Skeletal muscle satellite cell (primary cell): ENCODE data around the gene PHF8. TPM values are rescaled to one million over a fixed set of nuclear protein-coding genes. Genes with fewer than 3 reads are reported as not detected.

Source experiments
- H3K27me3 ChIP-seq: 2 replicates; pipeline ENCODE4 v1.7.0; 2013; ENCODE audit warnings: low read length; ENCODE audit not compliant: control insufficient read depth, insufficient read depth
- H3K36me3 ChIP-seq: 2 replicates; pipeline ENCODE4 v1.7.0; 2013; ENCODE audit warnings: mild to moderate bottlenecking, control low read depth, low read length; ENCODE audit not compliant: insufficient read depth
- H3K4me1 ChIP-seq: 2 replicates; pipeline ENCODE4 v1.7.0; 2013; ENCODE audit warnings: low read length; ENCODE audit not compliant: control insufficient read depth, insufficient read depth
- H3K4me2 ChIP-seq: 2 replicates; pipeline ENCODE4 v1.7.0; 2013; ENCODE audit warnings: mild to moderate bottlenecking, low read length
- H3K4me3 ChIP-seq: 2 replicates; pipeline ENCODE4 v1.7.0; 2013; ENCODE audit warnings: low read length
- H3K9ac ChIP-seq: 2 replicates; pipeline ENCODE4 v1.7.0; 2013; ENCODE audit warnings: mild to moderate bottlenecking, low read depth, low read length, moderate library complexity
- H3K9me3 ChIP-seq: replicated peaks from 2 replicates; pipeline ENCODE4 v1.7.0; 2013; ENCODE audit warnings: mild to moderate bottlenecking, control low read depth, low read length
- total RNA-seq: library from RNA; depleted of rRNA; stranded (reverse); fragments of >200 nt; gene quantifications from 2 replicates; pipeline ENCODE4 v1.2.3, GENCODE V29; 2012; rRNA removed

PHF8 gene
- 9.6 and 9.9 TPM in 2 replicates for total RNA-seq

GRCh38 chrX:54044126-54044876, at the start of gene PHF8:
PHF8 (minus strand) TSS chrX:54044473; CDS start chrX:54042728, 1,745 bp downstream.
- Histone ChIP-seq H3K9me3 (no peaks in the 10 kb centered on the region), H3K27me3 (no peaks in the 10 kb centered on the region), H3K4me3 (peak within 1 kb of the TSS; percentile 82), H3K4me2 (peak within 1 kb of the TSS; percentile 82), H3K9ac (peak within 1 kb of the TSS; percentile 97), H3K36me3 (peaks cover 3% of the 10 kb centered on the region), H3K4me1 (no peaks in the 10 kb centered on the region)

GRCh38 chrX:54093571-54093970, 49.3 kb upstream of the PHF8 start:
- Histone ChIP-seq H3K36me3 (no peaks in the 10 kb centered on the region), H3K9ac (no peak overlapping the region), H3K27me3 (no peaks in the 10 kb centered on the region), H3K4me3 (no peak overlapping the region), H3K4me2 (peak overlapping the region; percentile 8), H3K4me1 (peaks cover 8% of the 10 kb centered on the region), H3K9me3 (no peaks in the 10 kb centered on the region)

GRCh38 chrX:54093159-54093558, 48.9 kb upstream of the PHF8 start:
- no peak overlapping the region for H3K9ac ChIP-seq
- no peaks in the 10 kb centered on the region for H3K27me3 ChIP-seq
- no peak overlapping the region for H3K4me3 ChIP-seq
- H3K4me2 ChIP-seq: peak overlapping the region; percentile 8
- H3K4me1 ChIP-seq: peaks cover 8% of the 10 kb centered on the region
- no peaks in the 10 kb centered on the region for H3K36me3 ChIP-seq
- no peaks in the 10 kb centered on the region for H3K9me3 ChIP-seq

GRCh38 chrX:54090880-54091279, 46.6 kb upstream of the PHF8 start:
- Histone ChIP-seq H3K27me3 (no peaks in the 10 kb centered on the region), H3K4me2 (no peak overlapping the region), H3K4me1 (peaks cover 8% of the 10 kb centered on the region), H3K36me3 (no peaks in the 10 kb centered on the region), H3K9ac (no peak overlapping the region), H3K9me3 (peaks cover under 1% of the 10 kb centered on the region), H3K4me3 (no peak overlapping the region)

GRCh38 chrX:54089191-54089590, 44.9 kb upstream of the PHF8 start:
- Histone ChIP-seq H3K4me3 (no peak overlapping the region), H3K27me3 (no peaks in the 10 kb centered on the region), H3K4me2 (no peak overlapping the region), H3K9ac (no peak overlapping the region), H3K9me3 (peaks cover 4% of the 10 kb centered on the region), H3K36me3 (peaks cover 4% of the 10 kb centered on the region), H3K4me1 (peaks cover 8% of the 10 kb centered on the region)

- Histone ChIP-seq H3K9ac (no peak overlapping the region), H3K27me3 (no peaks in the 10 kb centered on the region), H3K9me3 (peaks cover 4% of the 10 kb centered on the region), H3K36me3 (peaks cover 4% of the 10 kb centered on the region), H3K4me1 (no peaks in the 10 kb centered on the region), H3K4me2 (no peak overlapping the region), H3K4me3 (no peak overlapping the region)
Observed at GRCh38 chrX:54087661-54088060, 43.4 kb upstream of the PHF8 start.

GRCh38 chrX:54085666-54086065, 41.4 kb upstream of the PHF8 start:
- Histone ChIP-seq H3K9me3 (peaks cover 4% of the 10 kb centered on the region), H3K9ac (no peak overlapping the region), H3K27me3 (no peaks in the 10 kb centered on the region), H3K4me2 (no peak overlapping the region), H3K4me1 (no peaks in the 10 kb centered on the region), H3K4me3 (no peak overlapping the region), H3K36me3 (peaks cover 4% of the 10 kb centered on the region)

- Histone ChIP-seq H3K4me1 (no peaks in the 10 kb centered on the region), H3K4me2 (no peak overlapping the region), H3K36me3 (peaks cover 4% of the 10 kb centered on the region), H3K9me3 (no peaks in the 10 kb centered on the region), H3K27me3 (no peaks in the 10 kb centered on the region), H3K4me3 (no peak overlapping the region), H3K9ac (no peak overlapping the region)
Observed at GRCh38 chrX:54076903-54077302, 32.6 kb upstream of the PHF8 start.

GRCh38 chrX:54074826-54075225, 30.6 kb upstream of the PHF8 start:
- Histone ChIP-seq H3K36me3 (peaks cover 4% of the 10 kb centered on the region), H3K27me3 (no peaks in the 10 kb centered on the region), H3K4me3 (no peak overlapping the region), H3K9me3 (no peaks in the 10 kb centered on the region), H3K4me2 (no peak overlapping the region), H3K9ac (no peak overlapping the region), H3K4me1 (no peaks in the 10 kb centered on the region)

- Histone ChIP-seq H3K36me3 (peaks cover 3% of the 10 kb centered on the region), H3K4me1 (peaks cover 3% of the 10 kb centered on the region), H3K9me3 (no peaks in the 10 kb centered on the region), H3K4me3 (no peak overlapping the region), H3K27me3 (no peaks in the 10 kb centered on the region), H3K4me2 (no peak overlapping the region), H3K9ac (no peak overlapping the region)
Observed at GRCh38 chrX:54067766-54068165, 23.5 kb upstream of the PHF8 start.

GRCh38 chrX:54066841-54067240, 22.6 kb upstream of the PHF8 start:
- H3K4me2 ChIP-seq: no peak overlapping the region
- H3K27me3 ChIP-seq: no peaks in the 10 kb centered on the region
- H3K36me3 ChIP-seq: no peaks in the 10 kb centered on the region
- H3K4me3 ChIP-seq: no peak overlapping the region
- no peaks in the 10 kb centered on the region for H3K9me3 ChIP-seq
- H3K9ac ChIP-seq: no peak overlapping the region
- H3K4me1 ChIP-seq: peaks cover 3% of the 10 kb centered on the region

GRCh38 chrX:54064564-54064963, 20.3 kb upstream of the PHF8 start:
- H3K4me3 ChIP-seq: no peak overlapping the region
- no peak overlapping the region for H3K9ac ChIP-seq
- H3K4me1 ChIP-seq: peaks cover 3% of the 10 kb centered on the region
- H3K27me3 ChIP-seq: no peaks in the 10 kb centered on the region
- H3K36me3 ChIP-seq: no peaks in the 10 kb centered on the region
- no peaks in the 10 kb centered on the region for H3K9me3 ChIP-seq
- H3K4me2 ChIP-seq: no peak overlapping the region
